ENCODE data around the gene MAF.

Gene MAF

DNA sequence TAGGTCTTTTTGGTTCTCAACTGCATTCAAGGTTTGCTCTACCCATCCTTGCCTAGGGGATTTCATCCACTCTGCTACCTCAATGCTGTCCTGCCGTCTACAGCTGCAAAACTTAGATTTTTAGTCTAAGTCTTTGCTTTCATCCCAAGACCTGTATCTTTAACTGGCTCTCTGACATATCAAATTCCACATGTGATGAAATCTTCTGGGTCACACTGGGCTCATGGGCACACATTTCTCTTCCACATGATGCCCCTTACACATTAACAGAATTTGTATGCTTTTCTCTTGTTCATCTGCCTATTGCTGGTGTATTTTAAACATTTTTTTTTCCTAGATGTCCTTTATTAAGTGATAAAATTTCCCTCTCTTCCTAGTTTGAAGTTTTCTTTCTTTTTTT is 39.6 kb downstream of the MAF start:
- Histone ChIP-seq H3K4me3 (ENCODE audit: low read depth, low read length) (no peak overlapping the region), H3K4me1 (ENCODE audit: control insufficient read depth, insufficient read depth, low read length) (peaks cover 4% of the 10 kb centered on the region), H3K9me3 (ENCODE audit: control insufficient read depth, insufficient read depth, low read length) (no peaks in the 10 kb centered on the region)

DNA sequence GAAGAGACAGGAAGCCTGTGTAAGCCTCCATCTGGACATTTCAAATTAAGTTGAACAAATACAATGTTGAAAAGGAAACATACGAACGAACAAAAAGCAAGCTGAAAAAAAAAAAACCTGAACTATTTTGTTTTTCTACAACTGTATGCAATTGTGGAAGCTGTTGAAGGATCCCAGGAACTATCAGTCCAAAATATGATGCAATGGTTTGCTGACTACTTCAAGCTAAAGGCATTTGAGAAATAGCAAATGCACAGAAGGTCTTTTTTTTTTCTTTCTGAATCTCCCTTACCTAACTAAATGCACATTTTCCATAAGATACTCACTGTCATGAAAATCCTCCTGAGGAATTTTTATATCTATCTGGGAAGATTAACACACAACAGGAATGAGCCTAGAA is 40.2 kb downstream of the MAF start:
- Histone ChIP-seq H3K36me3 (ENCODE audit: control insufficient read depth, insufficient read depth, low read length) (no peaks in the 10 kb centered on the region), H3K4me1 (ENCODE audit: control insufficient read depth, insufficient read depth, low read length) (peaks cover 4% of the 10 kb centered on the region), H3K4me3 (ENCODE audit: low read depth, low read length) (no peak overlapping the region), H3K9me3 (ENCODE audit: control insufficient read depth, insufficient read depth, low read length) (no peaks in the 10 kb centered on the region), H3K27me3 (ENCODE audit: control insufficient read depth, insufficient read depth, low read length) (no peaks in the 10 kb centered on the region), H3K9ac (ENCODE audit: low read depth, low read length) (no peak overlapping the region)

More for the DNA sequence above, 39.6 kb downstream of the MAF start:
- no peaks in the 10 kb centered on the region for H3K36me3 ChIP-seq (ENCODE audit: control insufficient read depth, insufficient read depth, low read length)
- no peaks in the 10 kb centered on the region for H3K27me3 ChIP-seq (ENCODE audit: control insufficient read depth, insufficient read depth, low read length)
- no peak overlapping the region for H3K9ac ChIP-seq (ENCODE audit: low read depth, low read length)

DNA sequence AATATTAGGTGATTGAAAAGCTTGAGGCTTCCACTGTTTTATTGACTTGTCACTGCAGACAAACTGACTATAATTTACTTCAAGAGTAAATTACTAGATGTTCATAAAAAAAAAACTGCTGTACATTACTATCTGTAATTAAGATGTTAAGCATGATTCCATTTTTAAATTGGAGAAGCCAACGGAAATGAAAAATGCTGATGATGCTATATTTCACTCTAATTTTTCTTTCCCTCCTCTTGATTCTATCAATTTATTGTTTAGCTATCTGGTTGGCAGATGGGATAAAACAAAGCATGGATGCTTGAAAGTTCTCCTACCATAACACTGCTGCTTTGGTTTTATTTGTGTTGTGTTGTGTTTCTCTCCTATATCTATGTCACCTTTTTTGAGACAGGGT is 41.0 kb downstream of the MAF start:
- Histone ChIP-seq H3K9ac (ENCODE audit: low read depth, low read length) (no peak overlapping the region), H3K4me3 (ENCODE audit: low read depth, low read length) (no peak overlapping the region), H3K27me3 (ENCODE audit: control insufficient read depth, insufficient read depth, low read length) (no peaks in the 10 kb centered on the region), H3K4me1 (ENCODE audit: control insufficient read depth, insufficient read depth, low read length) (peaks cover 4% of the 10 kb centered on the region), H3K36me3 (ENCODE audit: control insufficient read depth, insufficient read depth, low read length) (no peaks in the 10 kb centered on the region), H3K9me3 (ENCODE audit: control insufficient read depth, insufficient read depth, low read length) (no peaks in the 10 kb centered on the region)

DNA sequence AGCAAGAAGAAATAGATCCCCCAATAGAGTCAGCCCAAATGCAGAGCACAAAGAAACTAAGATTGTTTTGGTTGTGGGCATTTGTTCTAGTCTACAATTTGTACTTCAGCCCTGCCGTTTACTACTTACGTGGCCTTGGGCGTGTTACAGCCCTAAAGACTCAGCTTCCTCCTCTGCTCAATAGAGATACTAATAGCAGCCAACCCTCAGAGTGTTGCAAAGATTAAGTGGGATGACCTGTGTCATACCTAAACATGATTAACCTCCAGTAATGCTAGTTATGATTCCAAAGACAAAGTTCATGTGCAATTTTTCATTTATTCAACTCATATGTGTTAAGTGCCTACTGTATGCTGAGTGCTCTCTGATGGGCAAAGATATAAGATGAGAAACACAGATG is 43.1 kb downstream of the MAF start:
- Histone ChIP-seq H3K4me3 (ENCODE audit: low read depth, low read length) (no peak overlapping the region), H3K9me3 (ENCODE audit: control insufficient read depth, insufficient read depth, low read length) (no peaks in the 10 kb centered on the region), H3K36me3 (ENCODE audit: control insufficient read depth, insufficient read depth, low read length) (no peaks in the 10 kb centered on the region), H3K27me3 (ENCODE audit: control insufficient read depth, insufficient read depth, low read length) (no peaks in the 10 kb centered on the region), H3K4me1 (ENCODE audit: control insufficient read depth, insufficient read depth, low read length) (no peaks in the 10 kb centered on the region), H3K9ac (ENCODE audit: low read depth, low read length) (no peak overlapping the region)

DNA sequence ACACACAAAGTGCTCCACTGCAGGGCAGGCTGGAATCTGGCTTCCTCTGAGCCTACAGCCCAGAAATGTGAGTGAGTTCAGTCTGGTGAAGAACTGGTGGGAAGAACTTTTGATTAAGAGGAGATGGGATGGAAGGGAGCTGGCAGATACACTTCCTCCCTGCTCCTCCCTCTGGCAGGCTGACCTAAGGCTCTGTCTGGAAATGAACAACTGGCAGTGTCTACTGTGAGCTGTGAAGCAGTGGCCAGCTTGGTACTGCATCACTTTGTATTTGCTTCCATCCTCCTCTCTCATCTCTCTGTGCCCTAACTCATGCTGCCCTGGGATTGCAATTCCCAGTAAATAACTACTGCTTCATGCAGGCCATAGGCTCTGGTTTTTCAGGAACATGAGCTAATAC is 45.6 kb downstream of the MAF start:
- Histone ChIP-seq H3K4me3 (ENCODE audit: low read depth, low read length) (no peak overlapping the region), H3K4me1 (ENCODE audit: control insufficient read depth, insufficient read depth, low read length) (no peaks in the 10 kb centered on the region), H3K9me3 (ENCODE audit: control insufficient read depth, insufficient read depth, low read length) (no peaks in the 10 kb centered on the region), H3K36me3 (ENCODE audit: control insufficient read depth, insufficient read depth, low read length) (no peaks in the 10 kb centered on the region), H3K27me3 (ENCODE audit: control insufficient read depth, insufficient read depth, low read length) (no peaks in the 10 kb centered on the region), H3K9ac (ENCODE audit: low read depth, low read length) (no peak overlapping the region)

DNA sequence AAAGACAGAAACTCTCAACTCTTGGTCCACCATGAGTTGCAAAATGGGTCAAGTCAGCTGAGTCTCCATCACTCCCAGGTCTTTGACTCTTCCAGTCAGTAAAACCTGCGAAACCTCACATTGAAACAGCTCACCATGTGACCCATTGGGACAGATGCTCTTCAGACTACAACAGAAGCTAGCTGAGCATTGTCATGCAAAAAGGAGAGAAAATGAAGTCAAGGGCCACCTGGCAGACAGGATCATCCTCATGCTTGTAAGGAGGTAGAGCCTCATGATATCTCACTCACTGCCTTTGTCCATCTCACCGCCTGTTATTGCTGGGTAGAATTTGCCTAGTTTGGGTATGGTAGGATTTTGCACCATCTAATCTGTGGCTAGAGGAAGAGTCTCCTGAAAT is 50.2 kb downstream of the MAF start:
- Histone ChIP-seq H3K4me3 (ENCODE audit: low read depth, low read length) (no peak overlapping the region), H3K9me3 (ENCODE audit: control insufficient read depth, insufficient read depth, low read length) (no peaks in the 10 kb centered on the region), H3K27me3 (ENCODE audit: control insufficient read depth, insufficient read depth, low read length) (no peaks in the 10 kb centered on the region), H3K4me1 (ENCODE audit: control insufficient read depth, insufficient read depth, low read length) (no peaks in the 10 kb centered on the region), H3K36me3 (ENCODE audit: control insufficient read depth, insufficient read depth, low read length) (no peaks in the 10 kb centered on the region), H3K9ac (ENCODE audit: low read depth, low read length) (no peak overlapping the region)

DNA sequence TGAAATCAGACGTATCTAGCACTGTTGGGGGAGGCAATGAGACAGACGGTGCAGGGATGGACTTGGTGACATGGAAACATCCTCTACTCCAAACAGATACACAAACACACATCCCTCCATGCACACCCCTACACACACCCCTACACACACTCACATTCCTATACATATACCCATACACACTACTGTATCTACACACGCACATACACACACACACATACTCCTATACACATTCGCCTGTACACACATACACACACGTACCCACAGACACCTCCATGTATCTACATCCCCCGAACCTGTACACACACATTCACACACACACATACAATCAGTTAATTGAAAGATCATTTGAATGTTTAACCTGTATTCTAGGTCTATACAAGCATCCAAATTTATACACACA is 53.5 kb downstream of the MAF start:
- Histone ChIP-seq H3K9ac (ENCODE audit: low read depth, low read length) (no peak overlapping the region), H3K4me1 (ENCODE audit: control insufficient read depth, insufficient read depth, low read length) (no peaks in the 10 kb centered on the region), H3K36me3 (ENCODE audit: control insufficient read depth, insufficient read depth, low read length) (no peaks in the 10 kb centered on the region), H3K27me3 (ENCODE audit: control insufficient read depth, insufficient read depth, low read length) (no peaks in the 10 kb centered on the region), H3K9me3 (ENCODE audit: control insufficient read depth, insufficient read depth, low read length) (no peaks in the 10 kb centered on the region), H3K4me3 (ENCODE audit: low read depth, low read length) (no peak overlapping the region)

Data from iPS-15b (cell line).